H1 (cell line): ENCODE data around the gene POLR3E. TPM values are rescaled to one million over a fixed set of nuclear protein-coding genes. Genes with fewer than 3 reads are reported as not detected.

ENCODE experiments used
- CBX5 ChIP-seq: fragments of 300-800, 300-1000 bp; sonication (generic); IDR thresholded peaks from 2 replicates; pipeline ENCODE4 v1.7.1; 2016; ENCODE audit warnings: antibody characterized with exemption, low read length, low read depth
- EGR1 ChIP-seq: IDR thresholded peaks from 2 replicates; pipeline ENCODE4 v1.6.1; 2011; ENCODE audit warnings: low read depth, low read length, borderline replicate concordance
- SIN3A ChIP-seq, 2 experiments: IDR thresholded peaks in 1 of 2; conservative IDR thresholded peaks in 1 of 2; 2 replicates each; pipeline ENCODE4 v1.6.1; 2011 to 2012; ENCODE audit warnings: low read length in 2 of 2, improper control_type of control experiment in 1 of 2, low read depth in 1 of 2, mild to moderate bottlenecking in 1 of 2
- SP2 ChIP-seq: IDR thresholded peaks from 2 replicates; pipeline ENCODE4 v1.6.1; 2012; ENCODE audit warnings: mild to moderate bottlenecking, low read length, inconsistent platforms
- TBP ChIP-seq: IDR thresholded peaks from 2 replicates; pipeline ENCODE4 v1.6.1; 2011; ENCODE audit warnings: low read depth, low read length, improper control_type of control experiment
- polyA plus RNA-seq, 7 experiments: library from polyadenylated mRNA; depleted of rRNA in 3 of 7; stranded (reverse) in 5 of 7; unstranded in 2 of 7; fragments of >200 nt in 5 of 7; fragments of 200-250 nt in 2 of 7; gene quantifications; 1 replicate in 5 of 7; 2 replicates in 1 of 7; 4 replicates in 1 of 7; pipeline versions ENCODE4 v1.2.1 to v1.2.3, GENCODE V29; 2011 to 2013; ENCODE audit warnings: missing spikeins in 2 of 7, mixed read lengths in 2 of 7
- total RNA-seq: library from RNA; stranded (reverse); fragmentation: NEBNext Ultra II Directional; extraction: Animal tissue kit (Norgen Biotek cat#: 25700); gene quantifications from 2 replicates; pipeline ENCODE4 v1.2.1, GENCODE V29; 2021

The POLR3E gene
- total and polyA plus RNA-seq, 2 of the 8 experiments (the other 6 are each of a cell fraction or from before 2014, with no cell fraction given): 96.5 to 125 TPM

DNA sequence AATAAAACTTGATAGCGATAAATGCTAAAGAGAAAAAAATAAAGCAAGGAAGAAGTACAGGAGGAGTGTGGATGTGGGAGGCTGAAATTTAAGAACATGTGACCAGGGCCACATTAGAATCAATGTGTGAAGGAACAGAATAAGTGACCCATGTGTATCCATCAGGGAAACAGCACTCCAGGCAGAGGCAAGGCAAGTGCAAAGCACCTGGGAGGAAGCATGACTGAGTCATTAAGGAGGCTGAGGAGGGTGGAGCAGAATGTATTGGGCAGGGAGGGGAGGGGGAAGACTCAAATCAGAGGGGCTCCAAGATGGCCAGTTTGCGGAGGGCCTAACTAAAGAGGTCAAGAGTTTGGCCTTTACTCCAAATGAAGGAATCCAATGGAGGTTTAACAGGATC is 69.2 kb downstream of the POLR3E start (continued):
- no peak for TF ChIP-seq TBP
- no peak for TF ChIP-seq EGR1
- TF ChIP-seq CBX5: no peak
- TF ChIP-seq SIN3A (conservative IDR thresholded peaks at IDR 0.05 in 1 of 2, IDR thresholded peaks at IDR 0.05 in 1 of 2; ENCODE audit: low read depth in 1 of 2, low read length in 2 of 2): no peak
- no peak for TF ChIP-seq SP2
- TF ChIP-seq, all 59 proteins: peak for 0
